ENCODE data around the gene GPR141. TPM values are rescaled to one million over a fixed set of nuclear protein-coding genes. Genes with fewer than 3 reads are reported as not detected.

GPR141 gene
- total and polyA plus RNA-seq, 2 donors (not counting 3 experiments of a cell fraction or from before 2014, with no cell fraction given), result not detected

DNA sequence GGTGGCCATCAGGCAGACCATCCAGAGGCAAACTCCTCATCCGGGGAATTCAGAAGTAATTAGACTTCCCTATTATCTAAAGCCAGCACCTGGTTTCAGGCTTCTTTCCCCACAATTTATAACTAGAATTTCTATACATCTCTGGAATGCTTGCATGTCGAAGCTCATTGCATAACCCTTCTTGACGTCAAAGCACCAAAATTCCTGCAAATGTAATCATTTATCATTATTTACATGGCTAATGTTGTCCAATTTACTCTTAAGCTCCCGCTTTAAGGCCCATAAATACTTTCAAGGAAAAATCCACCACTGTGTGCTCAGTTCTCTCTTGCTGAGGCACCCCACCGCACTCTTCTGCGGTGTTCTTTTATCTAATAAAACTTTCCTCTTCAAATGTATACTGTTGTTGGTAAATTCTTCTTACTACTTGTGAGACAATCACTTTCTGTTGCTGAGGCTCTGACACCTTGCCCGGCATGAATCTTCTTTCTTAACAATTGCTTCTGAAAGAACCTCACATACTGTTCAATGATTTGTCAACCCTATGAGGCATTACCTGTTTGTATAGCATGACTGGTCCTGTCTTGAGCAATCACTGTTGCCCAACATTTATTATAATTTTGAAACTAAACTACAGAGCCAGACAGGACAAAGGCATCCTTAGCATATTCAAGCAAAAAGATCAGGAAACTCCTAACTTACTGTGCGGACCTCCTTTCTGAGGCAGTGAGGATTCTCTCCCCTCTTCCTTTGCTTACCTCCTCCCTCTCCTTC lies 17.4 kb upstream of the GPR141 start:
- Histone ChIP-seq H3K4me3 (replicated peaks in 1 of 3; ENCODE audit: insufficient read depth in 1 of 3, low read depth in 1 of 3, low read length in 3 of 3) (no peak overlapping the region), H4K20me1 (replicated peaks; ENCODE audit: control insufficient read depth, extremely low read depth, insufficient read depth, low read length) (no peaks in the 10 kb centered on the region), H3K36me3 (ENCODE audit: control insufficient read depth in 2 of 2, extremely low read depth in 1 of 2, insufficient read depth in 2 of 2, low read length in 2 of 2) (no peaks in the 10 kb centered on the region), H2AFZ (ENCODE audit: low read depth, low read length) (no peak overlapping the region), H3K9ac (replicated peaks; ENCODE audit: extremely low read depth, insufficient read depth, low read length) (no peak overlapping the region), H3K4me2 (ENCODE audit: insufficient read depth, low read length) (no peak overlapping the region), H3K79me2 (ENCODE audit: control insufficient read depth, insufficient read depth, low read length) (no peaks in the 10 kb centered on the region), H3K9me1 (replicated peaks; ENCODE audit: control insufficient read depth, extremely low read depth, insufficient read depth, low read length) (no peaks in the 10 kb centered on the region), H3K4me1 (ENCODE audit: control insufficient read depth, extremely low read depth, insufficient read depth, low read length) (no peaks in the 10 kb centered on the region), H3K27me3 (ENCODE audit: control insufficient read depth in 2 of 2, insufficient read depth in 2 of 2, low read length in 2 of 2) (no peaks in the 10 kb centered on the region), H3K9me3 (replicated peaks; ENCODE audit: control insufficient read depth, insufficient read depth, low read length) (no peaks in the 10 kb centered on the region), H3K27ac (ENCODE audit: insufficient read depth, low read depth, low read length) (no peak overlapping the region)
- CTCF ChIA-PET, result no interaction called here
- POLR2A ChIA-PET, result no interaction called here
- no peak for DNase-seq (ENCODE audit: low read depth, low spot score)
- TF ChIP-seq POLR2AphosphoS5 (IDR thresholded peaks at IDR 0.05; ENCODE audit: insufficient read depth, low read depth, low read length) (no peak), FOS (IDR thresholded peaks at IDR 0.05; ENCODE audit: borderline replicate concordance, insufficient read depth, low read length) (no peak)
- dilution Hi-C loops (cut with MboI; ENCODE audit: extremely low pct_ligation_motif_present, low sequenced_read_pairs) (no loop called here), intact Hi-C loops (cut with micrococcal nuclease) (no loop called here)
- BruUV-seq (replicated peaks), result no TSS peak
- FAIRE-seq, result no peak

DNA sequence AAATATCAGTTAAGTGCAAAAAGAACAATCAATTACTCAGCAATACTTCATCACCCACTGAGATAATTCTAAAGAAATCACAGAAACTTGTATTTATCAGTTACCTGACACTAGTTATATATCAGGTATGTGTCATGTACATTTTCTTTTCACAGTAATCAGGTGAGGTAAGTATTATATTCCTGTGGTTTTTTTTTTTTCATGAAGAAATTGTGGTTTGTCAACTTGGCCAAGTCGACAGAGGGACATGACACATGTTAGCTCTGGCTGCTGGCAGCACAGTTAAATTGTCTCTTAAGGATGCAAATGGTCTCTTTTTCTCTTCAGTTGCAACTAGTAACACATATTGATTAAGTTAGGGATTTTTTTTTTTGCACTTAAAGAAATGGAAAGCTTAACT lies 13.7 kb upstream of the GPR141 start:
- Histone ChIP-seq H3K27ac (ENCODE audit: insufficient read depth, low read depth, low read length) (no peak overlapping the region), H3K9ac (replicated peaks; ENCODE audit: extremely low read depth, insufficient read depth, low read length) (no peak overlapping the region), H4K20me1 (replicated peaks; ENCODE audit: control insufficient read depth, extremely low read depth, insufficient read depth, low read length) (no peaks in the 10 kb centered on the region), H3K79me2 (ENCODE audit: control insufficient read depth, insufficient read depth, low read length) (no peaks in the 10 kb centered on the region), H3K9me3 (replicated peaks; ENCODE audit: control insufficient read depth, insufficient read depth, low read length) (no peaks in the 10 kb centered on the region), H3K4me3 (replicated peaks in 1 of 3; ENCODE audit: insufficient read depth in 1 of 3, low read depth in 1 of 3, low read length in 3 of 3) (no peak overlapping the region), H3K27me3 (ENCODE audit: control insufficient read depth in 2 of 2, insufficient read depth in 2 of 2, low read length in 2 of 2) (no peaks in the 10 kb centered on the region), H3K9me1 (replicated peaks; ENCODE audit: control insufficient read depth, extremely low read depth, insufficient read depth, low read length) (no peaks in the 10 kb centered on the region), H2AFZ (ENCODE audit: low read depth, low read length) (no peak overlapping the region), H3K36me3 (ENCODE audit: control insufficient read depth in 2 of 2, extremely low read depth in 1 of 2, insufficient read depth in 2 of 2, low read length in 2 of 2) (no peaks in the 10 kb centered on the region), H3K4me2 (ENCODE audit: insufficient read depth, low read length) (no peak overlapping the region), H3K4me1 (ENCODE audit: control insufficient read depth, extremely low read depth, insufficient read depth, low read length) (no peaks in the 10 kb centered on the region)
- FAIRE-seq (no peak), DNase-seq (ENCODE audit: low read depth, low spot score) (no peak)
- TF ChIP-seq GATA2 (IDR thresholded peaks at IDR 0.05; ENCODE audit: insufficient read depth, insufficient read length, low read depth, low read length) (no peak), MYC (IDR thresholded peaks at IDR 0.05; ENCODE audit: low read depth, low read length) (no peak), EZH2 (IDR thresholded peaks at IDR 0.05; ENCODE audit: borderline replicate concordance, low read depth, low read length, severe bottlenecking) (no peak), POLR2AphosphoS5 (IDR thresholded peaks at IDR 0.05; ENCODE audit: insufficient read depth, low read depth, low read length) (no peak), FOS (IDR thresholded peaks at IDR 0.05; ENCODE audit: borderline replicate concordance, insufficient read depth, low read length) (no peak), JUN (IDR thresholded peaks at IDR 0.05; ENCODE audit: borderline replicate concordance, insufficient read depth, insufficient read length, low read depth) (no peak), POLR2A (IDR thresholded peaks at IDR 0.05; ENCODE audit: low read depth, low read length) (no peak)
- TF ChIP-seq, protein P1, sequence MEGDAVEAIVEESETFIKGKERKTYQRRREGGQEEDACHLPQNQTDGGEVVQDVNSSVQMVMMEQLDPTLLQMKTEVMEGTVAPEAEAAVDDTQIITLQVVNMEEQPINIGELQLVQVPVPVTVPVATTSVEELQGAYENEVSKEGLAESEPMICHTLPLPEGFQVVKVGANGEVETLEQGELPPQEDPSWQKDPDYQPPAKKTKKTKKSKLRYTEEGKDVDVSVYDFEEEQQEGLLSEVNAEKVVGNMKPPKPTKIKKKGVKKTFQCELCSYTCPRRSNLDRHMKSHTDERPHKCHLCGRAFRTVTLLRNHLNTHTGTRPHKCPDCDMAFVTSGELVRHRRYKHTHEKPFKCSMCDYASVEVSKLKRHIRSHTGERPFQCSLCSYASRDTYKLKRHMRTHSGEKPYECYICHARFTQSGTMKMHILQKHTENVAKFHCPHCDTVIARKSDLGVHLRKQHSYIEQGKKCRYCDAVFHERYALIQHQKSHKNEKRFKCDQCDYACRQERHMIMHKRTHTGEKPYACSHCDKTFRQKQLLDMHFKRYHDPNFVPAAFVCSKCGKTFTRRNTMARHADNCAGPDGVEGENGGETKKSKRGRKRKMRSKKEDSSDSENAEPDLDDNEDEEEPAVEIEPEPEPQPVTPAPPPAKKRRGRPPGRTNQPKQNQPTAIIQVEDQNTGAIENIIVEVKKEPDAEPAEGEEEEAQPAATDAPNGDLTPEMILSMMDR (IDR thresholded peaks at IDR 0.05; ENCODE audit: extremely low read depth in 1 of 2, insufficient read depth in 1 of 2, low read depth in 1 of 2, low read length in 2 of 2), result no peak
- TF ChIP-seq, protein P2, sequence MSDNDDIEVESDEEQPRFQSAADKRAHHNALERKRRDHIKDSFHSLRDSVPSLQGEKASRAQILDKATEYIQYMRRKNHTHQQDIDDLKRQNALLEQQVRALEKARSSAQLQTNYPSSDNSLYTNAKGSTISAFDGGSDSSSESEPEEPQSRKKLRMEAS (IDR thresholded peaks at IDR 0.05; ENCODE audit: insufficient read depth, insufficient read length), result no peak
- dilution Hi-C loops (cut with MboI; ENCODE audit: extremely low pct_ligation_motif_present, low sequenced_read_pairs) (no loop called here), intact Hi-C loops (cut with micrococcal nuclease) (no loop called here)
- CTCF ChIA-PET, result no interaction called here
- no TSS peak for BruUV-seq (replicated peaks)
- POLR2A ChIA-PET, result no interaction called here
